GM12878 (cell line): ENCODE data around the gene FCHSD2. TPM values are rescaled to one million over a fixed set of nuclear protein-coding genes. Genes with fewer than 3 reads are reported as not detected.

Source experiments
- ATF2 ChIP-seq: IDR thresholded peaks from 2 replicates; pipeline ENCODE4 v1.6.1; 2012; ENCODE audit warnings: low read length, inconsistent platforms
- BHLHE40 ChIP-seq, 2 experiments: fragments of 450-650 bp in 1 of 2; IDR thresholded peaks; 2 replicates each; pipeline ENCODE4 v1.6.1; 2011 to 2017; ENCODE audit warnings: low read depth in 2 of 2, borderline replicate concordance in 1 of 2, improper control_type of control experiment in 1 of 2, low read length in 1 of 2, mild to moderate bottlenecking in 1 of 2
- CBX5 ChIP-seq: sonication (generic); IDR thresholded peaks from 2 replicates; pipeline ENCODE4 v1.6.1; 2016; ENCODE audit warnings: low read depth, moderate library complexity, mild to moderate bottlenecking, inconsistent platforms
- CEBPB ChIP-seq, 2 experiments: fragments of 150-350 bp in 1 of 2; IDR thresholded peaks; 2 replicates each; pipeline ENCODE4 v1.6.1; 2012 to 2014; ENCODE audit warnings: low read depth in 2 of 2, low read length in 2 of 2, borderline replicate concordance in 1 of 2, inconsistent platforms in 1 of 2
- IKZF1 ChIP-seq: fragments of 450-650 bp; conservative IDR thresholded peaks from 2 replicates; pipeline ENCODE4 v1.6.1; 2017; ENCODE audit warnings: antibody characterized with exemption, mild to moderate bottlenecking
- MTA2 ChIP-seq: fragments of 450-650 bp; IDR thresholded peaks from 2 replicates; pipeline ENCODE4 v1.6.1; 2016; ENCODE audit warnings: low read depth, mild to moderate bottlenecking, moderate library complexity
- NR2C2 ChIP-seq: IDR thresholded peaks from 2 replicates; pipeline ENCODE4 v1.6.1; 2011; ENCODE audit warnings: borderline replicate concordance, low read depth; ENCODE audit not compliant: control insufficient read depth, insufficient read length
- PBX3 ChIP-seq: IDR thresholded peaks from 2 replicates; pipeline ENCODE4 v1.6.1; 2011; ENCODE audit warnings: mild to moderate bottlenecking, low read depth, low read length, moderate library complexity; ENCODE audit not compliant: insufficient replicate concordance
- PRDM15 ChIP-seq: fragments of 450-650 bp; formaldehyde crosslinking; IDR thresholded peaks from 2 replicates; pipeline ENCODE4 v1.4.0; 2020; ENCODE audit warnings: mild to moderate bottlenecking, moderate library complexity
- SMC3 ChIP-seq: IDR thresholded peaks from 2 replicates; pipeline ENCODE4 v1.6.1; 2011; ENCODE audit warnings: low read length, improper control_type of control experiment, borderline replicate concordance
- ZSCAN29 ChIP-seq: fragments of 450-650 bp; IDR thresholded peaks from 2 replicates; pipeline ENCODE4 v1.6.1; 2017; ENCODE audit warnings: mild to moderate bottlenecking, moderate library complexity
- polyA plus RNA-seq, 11 experiments: library from polyadenylated mRNA; depleted of rRNA in 4 of 11; unstranded in 6 of 11; stranded (reverse) in 5 of 11; fragments of >200 nt; fragmentation: Nextera tagmentation in 4 of 11; fragmentation: Illumina TruSeq in 1 of 11; extraction: Ambion mirVana in 4 of 11; extraction: Trizol in 1 of 11; gene quantifications; 1 replicate in 1 of 11; 2 replicates in 10 of 11; pipeline versions ENCODE4 v1.2.1 to v1.2.3, GENCODE V29; 2011 to 2016; ENCODE audit warnings: inconsistent platforms in 2 of 11, missing spikeins in 2 of 11, low read depth in 1 of 11
- total RNA-seq, 4 experiments: library from RNA; depleted of rRNA in 3 of 4; stranded (reverse); fragments of >200 nt in 3 of 4; fragmentation: Illumina TruSeq in 1 of 4; extraction: Trizol in 1 of 4; gene quantifications; 2 replicates each; pipeline versions ENCODE4 v1.2.1 to v1.2.3, GENCODE V29; 2013 to 2021

Gene FCHSD2
- total and polyA plus RNA-seq, 10 of the 15 experiments (the other 5 are each of a cell fraction or from before 2014, with no cell fraction given): 13.2 to 89.8 (median 47.8) TPM

- TF ChIP-seq PRDM15 (no peak), IKZF1 (no peak), CBX5 (no peak), MTA2 (no peak), ZSCAN29 (no peak), PBX3 (no peak), ATF2 (no peak), CEBPB (IDR thresholded peaks at IDR 0.05; ENCODE audit: borderline replicate concordance in 1 of 2, low read depth in 2 of 2, low read length in 2 of 2) (no peak), NR2C2 (no peak), SMC3 (no peak), BHLHE40 (IDR thresholded peaks at IDR 0.05; ENCODE audit: borderline replicate concordance in 1 of 2, low read depth in 2 of 2, low read length in 1 of 2) (no peak)
These were observed 282.1 kb downstream of the FCHSD2 start (continued) for GRCh38 chr11:72860010-72860409.
